Neural progenitor cell (in vitro differentiated cells): ENCODE results near the gene SND1.

ENCODE experiments used
- CTCF ChIP-seq: fragments of 200-600 bp; sonication (generic); IDR thresholded peaks from 2 replicates; pipeline ENCODE4 v1.5.1; 2017; ENCODE audit warnings: antibody characterized with exemption, mild to moderate bottlenecking
- EZH2 ChIP-seq: fragments of 200-600 bp; sonication (generic); IDR thresholded peaks from 2 replicates; pipeline ENCODE4 v1.6.1; 2017; ENCODE audit warnings: antibody characterized with exemption, mild to moderate bottlenecking, moderate library complexity
- EZH2phosphoT487 ChIP-seq: fragments of 200-600 bp; sonication (generic); IDR thresholded peaks from 2 replicates; pipeline ENCODE4 v1.6.1; 2017; ENCODE audit warnings: antibody characterized with exemption

- no peak for TF ChIP-seq CTCF
- no peak for TF ChIP-seq EZH2
- no peak for TF ChIP-seq EZH2phosphoT487
These were observed 220.1 kb downstream of the SND1 start for GRCh38 chr7:127872122-127872521.
